ENCODE results near the gene KCNG2.
"Not testable (repeated sequence)": the region's sequence is repeated elsewhere in the genome, so short reads cannot be mapped to it uniquely, and the experiment has no call there.

The KCNG2 gene

DNA sequence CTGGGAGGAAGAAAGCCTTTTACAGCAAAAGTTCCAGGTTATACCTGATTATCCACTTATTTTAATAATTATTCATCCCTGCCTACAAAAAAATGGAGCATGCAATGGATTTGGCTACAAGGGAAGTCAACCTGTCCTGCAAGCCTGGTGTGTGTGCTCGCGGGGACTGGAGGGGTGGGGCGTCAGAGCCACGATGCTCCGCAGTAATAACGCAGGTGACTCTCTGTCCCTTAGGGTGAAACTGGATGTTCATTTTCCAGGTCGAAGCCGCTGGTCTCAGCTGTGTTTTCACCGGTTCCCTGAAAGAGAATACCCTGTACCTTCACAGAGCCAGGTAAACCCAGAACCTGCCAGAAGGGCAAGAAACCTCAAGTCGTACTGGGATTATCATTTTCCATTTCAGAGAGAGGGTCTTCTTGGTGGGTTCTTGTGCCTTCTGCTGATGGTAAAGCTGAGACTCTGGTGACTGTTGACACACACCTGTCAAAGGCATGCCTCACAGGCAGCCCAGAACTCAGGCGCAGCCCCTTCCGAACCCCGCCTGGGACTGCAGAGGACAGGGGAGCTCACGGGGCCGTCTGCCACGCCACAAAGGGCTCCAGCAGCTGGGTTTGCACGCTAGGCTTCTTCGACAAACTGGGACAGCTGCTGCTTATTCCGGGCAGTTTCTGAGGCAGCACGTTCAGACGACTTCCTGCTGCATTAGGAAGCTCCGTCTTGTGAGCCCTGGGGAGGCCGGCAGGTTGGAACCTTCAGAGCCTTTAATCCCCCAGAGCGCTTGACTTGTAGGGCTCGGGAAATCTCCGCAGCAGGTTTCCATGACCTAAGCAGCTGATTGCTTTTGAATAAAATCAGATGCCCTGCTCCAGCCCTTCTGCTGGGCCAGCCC, 58.6 kb downstream of the KCNG2 start:
- DNase-seq = no peak

DNA sequence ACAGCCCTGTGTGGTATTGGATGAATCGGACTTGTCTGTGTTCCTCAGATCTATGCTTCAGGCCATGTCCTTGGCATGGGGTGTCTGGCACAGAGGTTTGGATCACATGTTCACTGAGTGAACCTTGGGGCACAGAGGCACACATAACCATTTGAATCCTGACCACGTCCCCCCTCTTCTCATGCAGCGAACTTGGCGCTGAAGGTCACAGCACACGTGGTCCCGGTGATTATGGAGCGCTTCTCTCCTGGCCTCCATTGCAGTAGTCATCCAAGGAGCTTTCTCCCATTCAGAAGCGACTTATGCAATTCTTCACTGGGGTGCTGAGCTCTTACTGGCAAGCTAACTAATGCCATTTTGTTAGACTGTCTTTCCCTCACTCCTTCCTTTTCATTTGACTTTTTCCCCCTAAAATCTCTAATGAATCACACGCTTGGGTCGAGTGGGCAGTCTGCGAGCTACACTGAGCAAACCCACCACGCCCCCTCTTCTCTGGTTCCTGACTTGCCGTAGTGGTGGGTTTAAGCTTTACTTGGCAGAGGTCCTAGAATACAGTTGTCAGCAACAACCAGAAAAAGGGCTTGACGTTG, 59.4 kb downstream of the KCNG2 start:
- DNase-seq = no peak

DNA sequence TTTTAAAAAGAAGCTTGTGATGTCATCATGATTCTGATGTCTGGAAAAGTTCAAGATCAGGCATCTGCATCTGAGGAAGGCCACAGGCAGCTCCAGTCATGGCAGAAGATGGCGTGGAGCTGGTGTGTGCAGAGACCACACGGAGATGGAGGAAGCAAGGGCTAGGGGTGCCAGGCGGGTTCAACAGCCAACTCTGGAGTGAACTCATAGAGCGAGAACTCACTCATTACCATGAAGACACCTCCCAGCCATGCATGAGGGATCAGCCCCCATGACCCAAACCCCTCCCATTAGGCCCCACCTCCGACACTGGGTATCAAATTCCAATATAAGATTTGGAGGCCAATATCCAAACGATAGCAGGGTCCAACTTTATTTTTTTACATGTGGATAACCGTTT, 61.6 kb downstream of the KCNG2 start:
- no peak for DNase-seq

DNA sequence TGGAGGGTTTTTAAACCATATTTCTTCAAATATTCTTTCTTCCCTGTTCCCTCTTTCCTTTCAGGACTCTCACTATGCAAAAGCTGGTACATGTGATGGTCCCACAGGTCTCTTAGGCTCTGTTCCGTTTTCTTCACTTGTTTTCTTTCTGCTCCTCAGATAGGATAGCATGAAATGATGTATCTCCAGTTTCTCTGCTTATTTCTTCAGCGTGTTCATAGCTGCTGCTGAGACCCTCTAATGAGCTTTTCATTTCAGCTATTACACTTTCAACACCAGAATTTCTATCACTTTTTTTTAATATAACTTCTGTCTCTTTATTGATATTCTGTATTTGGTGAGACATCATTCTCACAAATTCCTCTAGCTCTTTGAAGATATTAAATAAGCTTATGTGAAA, 63.9 kb downstream of the KCNG2 start:
- no peak for DNase-seq

DNA sequence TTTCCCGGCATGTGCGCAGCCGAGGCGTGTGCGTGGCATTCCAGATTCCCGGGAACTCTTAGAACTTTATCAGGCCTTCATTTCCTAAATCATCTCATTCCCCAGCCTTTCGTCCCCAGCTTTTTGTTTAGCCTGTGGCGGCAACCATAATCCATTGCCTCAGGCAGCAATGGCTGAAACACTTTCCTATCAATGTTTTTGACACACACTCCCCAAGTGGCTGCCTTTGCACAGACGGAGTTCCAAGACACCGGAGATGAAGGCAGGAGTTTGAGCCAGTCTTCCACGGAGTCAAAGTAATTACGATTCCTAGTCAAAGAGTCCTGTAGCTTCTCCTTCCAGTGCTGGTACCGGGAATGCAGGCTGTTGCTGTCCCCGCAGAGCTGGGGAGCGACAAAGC, 64.8 kb downstream of the KCNG2 start:
- no peak for DNase-seq

DNA sequence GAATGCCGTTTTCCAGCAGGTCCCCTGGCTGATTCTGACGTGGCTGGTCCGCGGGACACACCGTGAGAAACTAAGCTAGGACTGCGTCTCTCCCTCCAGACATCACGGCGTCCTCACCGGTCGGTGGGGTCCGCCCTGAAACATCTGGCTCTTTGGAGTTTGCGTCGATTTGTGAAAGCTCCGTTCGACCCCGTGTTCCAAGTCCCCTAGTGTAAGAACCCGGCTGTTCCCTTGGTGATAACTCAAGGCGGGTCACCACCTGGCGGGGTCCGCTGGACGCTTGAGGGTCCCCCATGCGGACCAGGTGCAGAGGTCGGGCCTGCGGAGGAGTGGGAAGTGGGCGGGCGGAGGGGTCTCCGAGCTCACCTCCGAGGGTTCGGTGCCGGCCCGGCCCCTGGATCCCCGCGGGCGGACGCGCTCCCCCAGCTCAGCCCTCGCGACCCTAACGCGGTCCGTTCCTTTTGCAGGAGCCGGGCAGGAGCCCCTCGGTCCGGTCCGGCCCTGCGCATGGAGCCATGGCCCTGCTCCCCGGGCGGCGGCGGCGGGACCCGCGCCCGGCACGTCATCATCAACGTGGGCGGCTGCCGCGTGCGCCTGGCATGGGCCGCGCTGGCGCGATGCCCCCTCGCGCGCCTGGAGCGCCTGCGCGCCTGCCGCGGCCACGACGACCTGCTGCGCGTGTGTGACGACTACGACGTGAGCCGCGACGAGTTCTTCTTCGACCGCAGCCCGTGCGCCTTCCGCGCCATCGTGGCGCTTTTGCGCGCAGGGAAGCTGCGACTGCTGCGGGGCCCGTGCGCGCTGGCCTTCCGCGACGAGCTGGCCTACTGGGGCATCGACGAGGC, 65.6 kb downstream of the KCNG2 start:
- DNase-seq = no peak

DNA sequence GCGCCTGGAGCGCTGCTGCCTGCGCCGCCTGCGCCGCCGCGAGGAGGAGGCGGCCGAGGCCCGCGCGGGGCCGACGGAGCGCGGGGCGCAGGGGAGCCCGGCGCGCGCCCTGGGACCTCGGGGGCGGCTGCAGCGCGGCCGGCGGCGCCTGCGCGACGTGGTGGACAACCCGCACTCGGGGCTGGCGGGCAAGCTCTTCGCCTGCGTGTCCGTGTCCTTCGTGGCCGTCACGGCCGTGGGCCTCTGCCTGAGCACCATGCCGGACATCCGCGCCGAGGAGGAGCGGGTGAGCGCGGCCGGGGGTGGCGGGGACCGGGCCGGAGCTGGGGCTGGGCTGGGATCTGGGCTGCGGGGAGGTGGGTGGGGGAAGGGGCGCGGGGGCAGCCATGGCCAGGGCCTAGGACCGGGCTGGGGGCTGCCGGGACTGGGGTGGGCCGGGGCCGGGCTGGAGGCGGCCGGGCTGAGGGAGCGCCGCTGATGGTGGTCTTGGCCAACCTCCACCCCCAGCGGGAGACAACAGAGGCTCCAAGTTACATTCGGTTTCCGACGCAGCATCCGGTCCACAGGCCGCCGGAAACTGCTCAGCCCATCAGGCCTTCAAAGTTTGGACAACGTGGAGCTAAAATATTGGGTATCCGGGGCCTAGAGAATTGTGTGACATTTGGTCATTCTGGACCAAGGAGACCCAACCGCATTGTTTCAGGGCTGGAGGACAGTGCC, 66.4 kb downstream of the KCNG2 start:
- DNase-seq = no peak

DNA sequence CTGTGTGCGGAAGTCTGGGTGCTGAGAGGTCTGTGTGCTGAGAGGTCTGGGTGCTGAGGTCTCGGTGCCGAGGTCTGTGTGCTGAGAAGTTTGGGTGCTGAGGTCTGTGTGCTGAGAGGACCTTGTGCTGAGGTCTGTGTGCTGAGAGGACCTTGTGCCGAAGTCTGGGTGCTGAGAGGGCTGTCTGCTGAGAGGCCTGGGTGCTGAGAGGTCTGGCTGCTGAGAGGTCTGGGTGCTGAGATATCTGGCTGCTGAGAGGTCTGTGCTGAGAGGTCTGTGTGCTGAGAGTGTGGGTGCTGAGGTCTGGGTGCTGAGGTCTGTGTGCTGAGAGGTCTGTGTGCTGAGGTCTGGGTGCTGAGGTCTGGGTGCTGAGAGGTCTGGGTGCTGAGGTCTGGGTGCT, 67.2 kb downstream of the KCNG2 start:
- not testable (repeated sequence) for DNase-seq

DNA sequence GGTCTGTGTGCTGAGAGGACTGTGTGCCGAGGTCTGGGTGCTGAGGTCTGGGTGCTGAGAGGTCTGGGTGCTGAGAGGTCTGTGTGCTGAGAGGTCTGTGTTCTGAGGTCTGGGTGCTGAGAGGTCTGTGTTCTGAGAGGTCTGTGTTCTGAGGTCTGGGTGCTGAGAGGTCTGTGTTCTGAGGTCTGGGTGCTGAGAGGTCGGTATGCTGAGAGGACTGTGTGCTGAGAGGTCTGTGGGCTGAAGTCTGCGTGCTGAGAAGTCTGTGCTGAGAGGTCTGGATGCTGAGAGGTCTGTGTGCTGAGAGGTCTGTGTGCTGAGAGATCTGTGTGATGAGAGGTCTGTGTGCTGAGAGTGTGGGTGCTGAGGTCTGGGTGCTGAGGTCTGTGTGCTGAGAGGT, 68.2 kb downstream of the KCNG2 start:
- DNase-seq = not testable (repeated sequence)

DNA sequence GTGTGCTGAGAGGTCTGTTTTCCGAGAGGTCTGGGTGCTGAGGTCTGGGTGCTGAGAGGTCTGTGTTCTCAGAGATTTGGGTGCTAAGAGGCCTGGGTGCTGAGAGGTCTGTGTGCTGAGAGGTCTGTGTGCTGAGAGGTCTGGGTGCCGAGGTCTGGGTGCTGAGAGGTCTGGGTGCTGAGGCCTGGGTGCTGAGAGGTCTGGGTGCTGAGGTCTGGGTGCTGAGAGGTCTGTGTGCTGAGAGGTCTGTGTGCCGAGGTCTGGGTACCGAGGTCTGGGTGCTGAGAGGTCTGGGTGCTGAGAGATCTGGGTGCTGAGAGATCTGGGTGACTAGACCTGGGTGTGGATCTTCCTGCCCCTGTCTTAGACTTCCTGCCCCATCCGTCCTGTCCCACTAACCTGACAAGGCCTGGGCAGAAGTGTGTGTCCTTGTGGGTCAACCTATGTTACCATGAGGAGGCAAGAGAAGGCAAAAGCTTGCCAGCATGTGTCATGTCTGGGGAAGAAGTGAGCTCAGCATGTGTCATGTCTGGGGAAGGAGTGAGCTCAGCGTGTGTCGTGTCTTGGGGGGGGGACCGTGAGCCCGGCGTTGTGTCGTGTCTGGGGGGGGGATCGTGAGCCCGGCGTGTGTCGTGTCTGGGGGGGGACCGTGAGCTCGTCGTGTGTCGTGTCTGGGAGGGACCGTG, 69.3 kb downstream of the KCNG2 start:
- DNase-seq = no peak

DNA sequence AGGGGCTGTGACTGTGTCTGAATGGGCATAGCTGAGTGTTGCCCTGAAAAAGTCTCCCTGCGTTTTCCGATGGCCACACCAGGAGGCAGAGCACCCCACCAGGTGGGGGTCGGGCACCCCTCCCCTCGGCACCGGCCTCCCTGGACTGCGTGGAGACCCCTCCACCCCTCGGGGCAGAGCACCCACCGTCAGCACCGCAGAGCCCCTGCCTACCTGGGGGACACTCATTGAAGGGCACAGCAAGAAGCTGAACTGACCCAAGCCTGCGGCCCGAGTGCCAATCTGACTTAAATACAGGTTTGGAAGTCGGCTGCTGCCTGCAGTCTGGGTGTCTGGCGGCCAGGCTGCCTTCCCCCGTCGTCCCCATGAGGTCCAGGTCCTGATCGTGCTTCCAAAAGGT, 69.9 kb downstream of the KCNG2 start:
- no peak for DNase-seq

DNA sequence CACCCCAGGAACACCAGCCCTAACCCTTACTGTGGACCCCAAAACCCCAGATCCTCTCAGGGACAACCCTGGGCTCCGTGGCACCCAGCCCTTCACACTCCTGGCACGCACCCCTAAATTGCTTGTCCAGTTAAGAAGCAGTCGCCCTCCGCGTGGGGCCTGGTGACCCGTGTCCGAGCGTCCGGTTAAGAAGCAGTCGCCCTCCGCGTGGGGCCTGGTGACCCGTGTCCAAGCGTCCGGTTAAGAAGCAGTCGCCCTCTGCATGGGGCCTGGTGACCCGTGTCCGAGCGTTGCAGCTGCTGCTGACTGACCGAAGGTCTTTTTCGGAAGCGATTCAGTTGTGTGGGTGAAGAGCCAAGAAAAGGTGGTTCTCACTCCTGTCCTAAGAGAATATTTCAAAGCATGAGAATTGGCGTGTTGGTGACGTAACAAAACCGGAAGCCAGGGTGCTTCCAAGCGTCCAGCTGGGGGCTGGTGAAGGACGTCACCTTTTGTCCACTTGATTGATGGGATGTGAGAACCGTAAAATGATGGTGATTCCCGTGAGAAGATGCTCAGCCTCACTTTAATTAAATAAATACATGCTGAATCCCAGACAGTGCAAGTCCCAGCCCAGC, 70.5 kb downstream of the KCNG2 start:
- DNase-seq = no peak

DNA sequence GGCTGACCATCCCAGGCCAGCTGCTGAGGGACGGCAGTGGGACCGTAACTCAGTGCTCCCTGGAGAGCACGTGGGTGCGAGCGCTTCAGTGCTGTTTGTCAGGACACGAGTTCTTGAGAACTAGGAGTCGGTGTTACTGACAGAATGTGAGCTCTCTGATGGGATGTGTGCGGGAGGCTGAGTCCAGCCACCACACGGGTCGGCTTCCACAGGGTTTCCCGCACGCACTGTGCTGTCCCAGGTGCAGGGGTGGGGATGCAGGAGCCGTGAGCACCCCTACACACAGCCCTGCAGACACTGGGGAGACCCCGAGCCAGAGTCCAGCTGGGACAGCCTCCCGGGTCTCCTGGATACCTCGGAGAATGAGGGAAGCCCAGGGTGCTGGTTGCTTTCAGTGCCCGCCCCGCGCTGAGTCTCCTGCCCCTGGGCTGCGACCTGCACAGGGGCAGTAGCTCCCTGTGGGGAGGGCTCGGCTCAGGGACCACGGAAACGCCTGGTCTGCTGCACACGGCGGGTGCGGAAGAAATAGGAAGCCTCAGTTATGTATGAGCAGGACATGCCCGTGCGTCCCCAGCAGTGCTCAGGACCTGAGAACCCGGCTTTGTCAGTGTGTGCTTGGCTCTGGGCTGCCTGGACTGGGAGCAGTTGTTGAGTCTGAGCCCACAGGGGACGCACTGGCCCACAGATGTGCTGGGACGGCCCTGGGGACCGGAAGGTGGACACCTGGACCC, 71.2 kb downstream of the KCNG2 start:
- DNase-seq = no peak

DNA sequence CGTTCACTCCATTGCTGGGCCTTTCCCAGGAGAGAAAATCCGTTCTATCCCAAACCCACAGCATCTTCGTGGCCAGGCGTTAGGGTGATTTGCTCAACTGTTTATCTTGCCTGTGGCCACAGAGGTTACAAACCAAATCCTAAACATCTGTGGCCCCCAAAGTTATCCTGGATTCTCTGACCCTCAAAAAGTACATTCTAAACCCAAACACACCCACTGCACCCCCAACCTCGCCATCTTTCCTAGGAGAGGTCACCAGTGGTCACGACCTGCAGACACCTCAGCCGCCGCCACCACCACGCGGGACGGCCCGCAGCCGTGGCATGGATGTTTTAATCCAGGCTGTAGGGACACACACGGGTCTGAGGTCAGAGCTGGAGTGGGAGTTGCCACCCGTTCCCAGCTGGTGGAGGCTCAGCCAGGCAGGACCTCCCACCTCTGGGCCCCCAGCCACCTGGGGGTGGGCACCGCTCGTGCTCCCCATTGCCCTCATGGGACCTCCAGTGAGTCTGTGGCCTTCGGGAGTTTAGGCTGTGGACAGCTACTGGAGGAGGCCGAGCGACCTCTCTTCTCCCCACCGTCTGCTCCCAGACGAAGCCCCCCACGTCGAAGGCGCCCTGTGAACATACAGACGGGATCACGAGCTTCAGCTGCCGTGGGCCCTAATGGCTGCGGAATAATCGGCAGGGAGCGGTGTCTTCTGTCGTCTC, 72.0 kb downstream of the KCNG2 start:
- DNase-seq = no peak

DNA sequence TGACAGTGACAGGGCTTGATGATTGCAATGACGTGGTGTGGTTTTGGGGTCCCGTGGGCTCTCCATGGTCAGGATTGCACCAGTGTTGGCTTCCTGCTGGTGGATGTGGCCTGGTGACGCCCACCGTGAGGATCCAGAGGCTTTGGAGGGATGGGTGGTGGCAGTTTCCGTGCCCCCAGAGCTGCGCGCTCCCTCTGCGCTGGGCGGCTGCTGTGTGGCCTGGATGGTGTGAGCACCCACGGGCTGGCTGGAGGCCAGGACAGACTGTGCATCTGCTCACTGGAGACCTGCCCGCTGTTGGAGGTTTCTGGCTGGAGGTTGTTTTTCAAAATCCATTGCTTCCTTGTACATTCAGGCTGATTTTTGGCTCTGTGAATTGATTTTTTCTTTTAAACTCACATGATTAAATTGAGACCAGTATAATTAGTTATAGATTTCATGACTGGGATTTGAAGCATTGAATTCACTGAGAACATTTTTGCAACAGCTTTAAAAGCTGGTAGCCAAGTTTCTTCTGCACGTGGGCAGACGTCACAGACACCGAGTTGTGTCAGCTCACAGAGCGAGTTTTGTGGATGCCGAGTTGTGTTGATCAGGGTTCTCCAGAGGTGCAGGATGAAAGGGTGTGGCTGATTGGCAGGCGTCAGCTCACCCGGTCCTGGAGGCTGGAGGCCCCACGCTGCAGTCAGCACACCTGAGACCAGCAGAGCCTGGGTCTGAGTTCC, 72.7 kb downstream of the KCNG2 start:
- no peak for DNase-seq

DNA sequence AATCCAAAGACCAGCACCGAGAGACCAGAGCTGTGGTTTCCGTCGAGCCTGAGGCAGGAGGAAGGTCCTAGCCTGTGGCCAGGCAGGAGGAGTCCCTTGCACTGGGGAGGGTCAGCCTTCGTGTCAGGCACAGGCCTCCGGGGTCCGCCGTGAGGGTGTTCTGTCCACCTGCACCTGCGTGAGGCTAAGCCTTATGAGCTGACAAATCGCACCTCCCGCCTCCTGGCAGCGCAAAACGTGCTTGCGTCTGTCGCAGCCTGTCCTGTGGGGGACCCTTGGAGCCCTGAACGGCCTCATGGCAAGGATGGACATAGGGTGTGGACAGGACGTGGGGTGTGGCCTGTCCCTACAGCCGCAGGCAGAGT, 73.3 kb downstream of the KCNG2 start:
- no peak for DNase-seq

DNA sequence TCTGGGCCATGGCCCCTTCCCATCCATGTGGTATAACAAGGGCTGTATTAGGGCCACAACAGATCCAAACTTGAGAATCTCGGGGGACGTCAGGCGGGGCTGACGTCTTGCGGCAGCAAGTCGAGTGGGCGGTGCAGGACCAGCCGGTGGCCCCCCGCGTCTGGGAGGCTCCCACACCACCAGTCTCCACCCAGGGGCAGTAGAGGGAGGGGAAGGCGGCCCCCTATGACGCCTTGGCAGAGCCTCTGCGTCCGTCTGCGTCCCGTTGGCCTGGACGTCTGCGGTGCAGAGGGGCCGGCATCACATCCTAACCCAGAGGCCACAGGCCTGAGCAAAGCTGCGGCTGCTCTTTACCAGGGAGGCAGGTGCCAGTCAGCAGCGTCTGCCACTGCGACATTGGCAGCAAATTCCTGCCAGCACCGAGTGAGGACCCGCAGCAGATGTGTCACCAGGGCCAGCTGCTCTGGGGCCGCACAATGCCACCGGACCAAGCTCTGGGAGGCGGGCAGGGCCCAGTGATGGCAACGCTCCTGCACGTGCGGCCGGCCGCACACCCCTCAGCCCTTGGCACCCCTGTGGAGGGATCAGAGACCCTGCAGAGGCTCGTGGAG, 73.8 kb downstream of the KCNG2 start:
- no peak for DNase-seq

DNA sequence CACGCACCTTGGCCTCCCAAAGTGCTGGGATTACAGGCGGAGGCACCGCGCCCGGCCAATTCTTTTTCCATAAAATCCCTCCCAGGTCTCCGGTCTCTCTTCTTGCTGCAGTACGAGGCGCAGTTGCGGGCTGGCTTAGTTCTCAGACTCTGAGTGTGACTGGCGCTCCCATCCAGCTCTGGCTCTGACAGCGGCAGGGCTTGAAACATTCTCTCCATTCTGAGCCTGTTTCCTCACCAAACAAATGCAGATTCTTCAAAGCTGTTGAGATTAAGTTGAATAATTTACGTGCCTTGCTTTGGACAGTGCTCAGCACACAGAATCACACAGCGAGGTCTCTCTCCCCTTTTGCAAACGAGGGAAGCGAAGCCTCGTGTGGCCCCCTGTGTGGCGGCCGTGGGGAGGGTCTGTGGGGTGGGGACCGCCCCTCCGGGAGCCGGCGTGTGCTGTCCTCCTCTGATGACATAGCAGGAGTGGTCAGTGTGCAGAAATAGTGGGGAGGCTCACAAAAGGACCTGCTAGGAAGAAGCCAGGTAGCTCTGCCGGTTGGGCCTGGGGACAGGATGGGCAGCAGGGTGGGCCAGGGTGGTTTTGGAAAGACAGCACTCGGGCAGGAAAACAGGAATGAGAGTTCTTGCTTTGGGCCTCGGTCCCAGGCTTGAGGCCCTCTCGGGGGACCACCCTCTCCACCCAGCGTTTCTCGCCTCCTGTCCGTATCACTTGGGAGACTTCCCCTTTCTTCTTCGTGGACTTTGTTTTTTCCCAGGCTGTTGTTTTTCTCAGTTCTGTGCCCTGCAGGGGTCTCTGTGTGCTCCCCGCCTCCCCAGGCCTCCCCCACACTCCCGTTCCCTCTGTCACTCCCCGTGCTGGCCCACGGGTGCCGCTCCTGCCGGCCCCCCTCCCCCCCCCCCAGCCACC, 75.0 kb downstream of the KCNG2 start:
- no peak for DNase-seq

Data from NCI-H510A (cell line).